SU-DHL-6 (cell line): Measurements from ENCODE around the gene SPINK8.

ENCODE experiments used
- EZH2phosphoT487 ChIP-seq: fragments of 200-600 bp; sonication (generic), shearing (Covaris generic); conservative IDR thresholded peaks from 2 replicates; pipeline ENCODE4 v1.6.1; 2018; ENCODE audit warnings: mild to moderate bottlenecking, antibody characterized with exemption, low read length, moderate library complexity, mixed read lengths
- TF ChIP-seq, protein P1 (sequence below): fragments of 200-600 bp; sonication (generic); IDR thresholded peaks from one replicate; pipeline ENCODE4 v1.5.1; 2017; ENCODE audit warnings: antibody characterized with exemption, mild to moderate bottlenecking, low read length, moderate library complexity; ENCODE audit not compliant: insufficient read depth, poor library complexity, severe bottlenecking

DNA sequence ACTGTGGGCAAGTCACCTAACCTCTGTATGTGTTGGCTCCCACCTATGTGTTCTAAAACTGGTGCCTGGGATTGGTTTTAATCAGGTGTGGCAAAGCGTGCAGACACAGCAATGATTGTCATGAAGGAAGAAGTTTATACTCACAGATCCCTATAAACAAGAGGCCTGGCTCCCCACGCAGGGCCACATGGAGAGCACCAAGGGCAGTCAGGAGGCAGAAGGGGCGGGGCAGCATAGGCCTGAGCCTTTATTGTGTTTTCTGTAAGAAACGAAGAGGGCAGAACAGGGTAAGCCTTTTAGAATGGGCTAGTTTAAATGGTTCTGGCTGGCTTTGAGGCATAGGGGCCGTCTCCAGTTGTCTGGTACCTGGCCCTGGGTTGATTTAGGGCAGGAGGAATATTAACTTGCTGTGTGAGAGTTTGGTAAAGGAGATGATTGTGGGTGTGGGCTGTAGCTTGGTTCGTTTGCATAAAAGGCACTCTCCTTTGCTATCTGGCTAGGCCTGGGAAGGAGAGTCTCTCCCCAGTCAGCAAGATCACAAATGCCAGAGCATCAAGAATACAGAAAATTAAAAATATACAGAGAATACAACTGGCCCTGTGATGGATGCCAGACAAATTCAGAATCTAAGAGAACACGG is 36.4 kb upstream of the SPINK8 start:
- TF ChIP-seq, protein P1, sequence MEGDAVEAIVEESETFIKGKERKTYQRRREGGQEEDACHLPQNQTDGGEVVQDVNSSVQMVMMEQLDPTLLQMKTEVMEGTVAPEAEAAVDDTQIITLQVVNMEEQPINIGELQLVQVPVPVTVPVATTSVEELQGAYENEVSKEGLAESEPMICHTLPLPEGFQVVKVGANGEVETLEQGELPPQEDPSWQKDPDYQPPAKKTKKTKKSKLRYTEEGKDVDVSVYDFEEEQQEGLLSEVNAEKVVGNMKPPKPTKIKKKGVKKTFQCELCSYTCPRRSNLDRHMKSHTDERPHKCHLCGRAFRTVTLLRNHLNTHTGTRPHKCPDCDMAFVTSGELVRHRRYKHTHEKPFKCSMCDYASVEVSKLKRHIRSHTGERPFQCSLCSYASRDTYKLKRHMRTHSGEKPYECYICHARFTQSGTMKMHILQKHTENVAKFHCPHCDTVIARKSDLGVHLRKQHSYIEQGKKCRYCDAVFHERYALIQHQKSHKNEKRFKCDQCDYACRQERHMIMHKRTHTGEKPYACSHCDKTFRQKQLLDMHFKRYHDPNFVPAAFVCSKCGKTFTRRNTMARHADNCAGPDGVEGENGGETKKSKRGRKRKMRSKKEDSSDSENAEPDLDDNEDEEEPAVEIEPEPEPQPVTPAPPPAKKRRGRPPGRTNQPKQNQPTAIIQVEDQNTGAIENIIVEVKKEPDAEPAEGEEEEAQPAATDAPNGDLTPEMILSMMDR, result no peak
- TF ChIP-seq EZH2phosphoT487, result no peak
